K562 (cell line): ENCODE data around the gene SUMF1. TPM values are rescaled to one million over a fixed set of nuclear protein-coding genes. Genes with fewer than 3 reads are reported as not detected.

ENCODE experiments used
- CHD4 ChIP-seq: fragments of 200-600 bp; sonication (generic); IDR thresholded peaks from 3 replicates; pipeline ENCODE4 v1.6.1; 2012; ENCODE audit warnings: low read depth, mild to moderate bottlenecking, mixed read lengths, low read length, inconsistent platforms; ENCODE audit not compliant: insufficient read depth, insufficient replicate concordance, poor library complexity, severe bottlenecking
- JUND ChIP-seq, 2 experiments: IDR thresholded peaks; 2 replicates in 1 of 2; 3 replicates in 1 of 2; pipeline ENCODE4 v1.6.1; 2011; ENCODE audit warnings: borderline replicate concordance in 2 of 2, low read depth in 2 of 2, low read length in 2 of 2, improper control_type of control experiment in 1 of 2, missing biosample characterization in 1 of 2, missing genetic modification characterization in 1 of 2, missing genetic modification reagents in 1 of 2
- KLF6 ChIP-seq: fragments of 250-450 bp; sonication (Bioruptor Pico); IDR thresholded peaks from 2 replicates; pipeline ENCODE4 v1.4.0; 2020; ENCODE audit warnings: mild to moderate bottlenecking, moderate library complexity, borderline replicate concordance
- RFX7 ChIP-seq: fragments of 250-450 bp; sonication (Bioruptor Pico); IDR thresholded peaks from 2 replicates; pipeline ENCODE4 v1.5.1; 2021; ENCODE audit warnings: mild to moderate bottlenecking
- SIN3B ChIP-seq: fragments of 450-650 bp; IDR thresholded peaks from 2 replicates; pipeline ENCODE4 v1.6.1; 2017; ENCODE audit warnings: low read depth, mild to moderate bottlenecking, moderate library complexity
- TEAD4 ChIP-seq, 2 experiments: sonication (generic) in 1 of 2; formaldehyde crosslinking in 1 of 2; IDR thresholded peaks; 2 replicates each; pipeline versions ENCODE4 v1.6.1 to v1.8.0; 2012 to 2022; ENCODE audit warnings: borderline replicate concordance in 1 of 2, inconsistent platforms in 1 of 2, low read length in 1 of 2, mild to moderate bottlenecking in 1 of 2, missing genetic modification reagents in 1 of 2
- ZNF184 ChIP-seq: sonication (generic); formaldehyde crosslinking; IDR thresholded peaks from 2 replicates; pipeline ENCODE4 v1.5.0; 2020; ENCODE audit warnings: missing genetic modification reagents
- ZNF766 ChIP-seq: fragments of 200-800 bp; sonication (Bioruptor generic); conservative IDR thresholded peaks from 2 replicates; pipeline ENCODE4 v1.6.1; 2016; ENCODE audit warnings: missing genetic modification characterization, missing compliant biosample characterization
- polyA plus RNA-seq, 8 experiments: library from polyadenylated mRNA; depleted of rRNA in 4 of 8; stranded (reverse) in 5 of 8; unstranded in 3 of 8; fragments of >200 nt; fragmentation: Nextera tagmentation in 2 of 8; fragmentation: Illumina TruSeq in 1 of 8; extraction: Ambion mirVana in 2 of 8; extraction: Trizol in 1 of 8; gene quantifications; 2 replicates each; pipeline versions ENCODE4 v1.2.1 to v1.2.3, GENCODE V29; 2011 to 2014; ENCODE audit warnings: inconsistent platforms in 1 of 8, missing spikeins in 1 of 8
- total RNA-seq, 7 experiments: library from RNA; depleted of rRNA in 6 of 7; stranded (reverse); fragments of >200 nt in 6 of 7; fragmentation: Illumina TruSeq in 2 of 7; extraction: Trizol in 2 of 7; gene quantifications; 2 replicates each; pipeline versions ENCODE4 v1.2.1 to v1.2.3, GENCODE V29; 2011 to 2021; ENCODE audit warnings: low replicate concordance in 1 of 7
- TF ChIP-seq, protein P1 (sequence below): fragments of 450-650 bp; IDR thresholded peaks from 2 replicates; pipeline ENCODE4 v1.7.1; 2018; ENCODE audit warnings: mild to moderate bottlenecking, low read depth; ENCODE audit not compliant: partially characterized antibody
- TF ChIP-seq, protein P2 (sequence below): fragments of 450-650 bp; IDR thresholded peaks from 2 replicates; pipeline ENCODE4 v1.7.0; 2016; ENCODE audit warnings: borderline replicate concordance
- TF ChIP-seq, protein P3 (sequence below): fragments of 450-650 bp; IDR thresholded peaks from 2 replicates; pipeline ENCODE4 v1.6.1; 2017; ENCODE audit warnings: antibody characterized with exemption, mild to moderate bottlenecking
- TF ChIP-seq, protein P4 (sequence below): fragments of 450-650 bp; IDR thresholded peaks from 2 replicates; pipeline ENCODE4 v1.6.1; 2016; ENCODE audit warnings: mild to moderate bottlenecking

Gene SUMF1
- total and polyA plus RNA-seq, 9 of the 15 experiments (the other 6 are each of a cell fraction or from before 2014, with no cell fraction given) = 1.3 to 7.4 (median 4.2) TPM

DNA sequence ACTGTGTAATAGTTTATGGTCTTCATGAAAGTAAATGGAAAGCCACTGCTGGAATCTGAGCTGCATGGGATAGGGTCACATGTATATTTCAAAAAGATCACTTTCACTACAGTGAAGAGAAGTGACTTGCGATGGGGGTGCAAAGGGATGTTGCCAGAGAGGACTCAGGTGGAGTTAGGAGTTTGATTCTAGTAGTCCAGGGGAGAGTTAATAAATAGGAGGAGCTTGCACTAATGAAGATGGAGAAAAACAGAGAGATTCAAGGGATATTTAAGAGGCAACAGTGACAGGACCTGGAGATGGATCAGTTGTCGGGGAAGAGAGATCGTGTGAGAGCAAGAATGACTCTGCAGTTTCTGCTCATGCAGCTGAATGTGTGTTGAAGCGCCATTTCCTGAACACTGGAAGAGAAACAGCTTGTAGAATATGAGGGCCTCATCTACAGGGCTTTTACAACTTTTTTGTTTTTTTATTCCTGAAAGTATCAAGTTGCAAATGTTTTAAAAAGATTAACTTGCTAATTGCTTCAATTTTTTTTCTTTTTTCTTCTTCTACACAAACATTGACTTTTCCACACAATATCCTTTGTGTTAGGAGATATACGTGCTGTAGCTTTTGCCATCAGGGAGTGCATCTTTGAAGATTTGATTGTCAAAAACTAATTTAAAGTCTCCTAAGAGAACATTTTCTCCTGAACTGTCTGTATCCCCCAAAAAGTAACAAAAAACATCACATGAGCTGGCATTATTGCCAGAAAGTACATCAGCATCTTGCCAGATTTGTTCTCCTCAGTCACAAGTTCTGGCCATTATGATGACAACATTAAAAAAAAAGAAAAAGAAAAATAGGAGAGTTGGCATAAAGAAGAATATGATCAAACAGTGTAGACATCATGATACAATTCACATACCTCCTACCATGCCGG, 126.4 kb downstream of the SUMF1 start (continued):
- TF ChIP-seq, protein P1, sequence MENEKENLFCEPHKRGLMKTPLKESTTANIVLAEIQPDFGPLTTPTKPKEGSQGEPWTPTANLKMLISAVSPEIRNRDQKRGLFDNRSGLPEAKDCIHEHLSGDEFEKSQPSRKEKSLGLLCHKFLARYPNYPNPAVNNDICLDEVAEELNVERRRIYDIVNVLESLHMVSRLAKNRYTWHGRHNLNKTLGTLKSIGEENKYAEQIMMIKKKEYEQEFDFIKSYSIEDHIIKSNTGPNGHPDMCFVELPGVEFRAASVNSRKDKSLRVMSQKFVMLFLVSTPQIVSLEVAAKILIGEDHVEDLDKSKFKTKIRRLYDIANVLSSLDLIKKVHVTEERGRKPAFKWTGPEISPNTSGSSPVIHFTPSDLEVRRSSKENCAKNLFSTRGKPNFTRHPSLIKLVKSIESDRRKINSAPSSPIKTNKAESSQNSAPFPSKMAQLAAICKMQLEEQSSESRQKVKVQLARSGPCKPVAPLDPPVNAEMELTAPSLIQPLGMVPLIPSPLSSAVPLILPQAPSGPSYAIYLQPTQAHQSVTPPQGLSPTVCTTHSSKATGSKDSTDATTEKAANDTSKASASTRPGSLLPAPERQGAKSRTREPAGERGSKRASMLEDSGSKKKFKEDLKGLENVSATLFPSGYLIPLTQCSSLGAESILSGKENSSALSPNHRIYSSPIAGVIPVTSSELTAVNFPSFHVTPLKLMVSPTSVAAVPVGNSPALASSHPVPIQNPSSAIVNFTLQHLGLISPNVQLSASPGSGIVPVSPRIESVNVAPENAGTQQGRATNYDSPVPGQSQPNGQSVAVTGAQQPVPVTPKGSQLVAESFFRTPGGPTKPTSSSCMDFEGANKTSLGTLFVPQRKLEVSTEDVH = no peak
- TF ChIP-seq SIN3B = no peak
- TF ChIP-seq, protein P2, sequence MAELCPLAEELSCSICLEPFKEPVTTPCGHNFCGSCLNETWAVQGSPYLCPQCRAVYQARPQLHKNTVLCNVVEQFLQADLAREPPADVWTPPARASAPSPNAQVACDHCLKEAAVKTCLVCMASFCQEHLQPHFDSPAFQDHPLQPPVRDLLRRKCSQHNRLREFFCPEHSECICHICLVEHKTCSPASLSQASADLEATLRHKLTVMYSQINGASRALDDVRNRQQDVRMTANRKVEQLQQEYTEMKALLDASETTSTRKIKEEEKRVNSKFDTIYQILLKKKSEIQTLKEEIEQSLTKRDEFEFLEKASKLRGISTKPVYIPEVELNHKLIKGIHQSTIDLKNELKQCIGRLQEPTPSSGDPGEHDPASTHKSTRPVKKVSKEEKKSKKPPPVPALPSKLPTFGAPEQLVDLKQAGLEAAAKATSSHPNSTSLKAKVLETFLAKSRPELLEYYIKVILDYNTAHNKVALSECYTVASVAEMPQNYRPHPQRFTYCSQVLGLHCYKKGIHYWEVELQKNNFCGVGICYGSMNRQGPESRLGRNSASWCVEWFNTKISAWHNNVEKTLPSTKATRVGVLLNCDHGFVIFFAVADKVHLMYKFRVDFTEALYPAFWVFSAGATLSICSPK = no peak
- no peak for TF ChIP-seq CHD4
- no peak for TF ChIP-seq ZNF184 (CRISPR knock-in tag)
- peak; percentile 32; the same call in 1 of the 2 replicates for TF ChIP-seq TEAD4 (IDR thresholded peaks at IDR 0.05; ENCODE audit: low read length)
- no peak for TF ChIP-seq TEAD4 (CRISPR knock-in tag; IDR thresholded peaks at IDR 0.05; ENCODE audit: borderline replicate concordance)
- no peak for TF ChIP-seq ZNF766
- TF ChIP-seq RFX7 (CRISPR knock-in tag) = no peak
- TF ChIP-seq KLF6 (CRISPR knock-in tag) = no peak
- TF ChIP-seq, protein P3, sequence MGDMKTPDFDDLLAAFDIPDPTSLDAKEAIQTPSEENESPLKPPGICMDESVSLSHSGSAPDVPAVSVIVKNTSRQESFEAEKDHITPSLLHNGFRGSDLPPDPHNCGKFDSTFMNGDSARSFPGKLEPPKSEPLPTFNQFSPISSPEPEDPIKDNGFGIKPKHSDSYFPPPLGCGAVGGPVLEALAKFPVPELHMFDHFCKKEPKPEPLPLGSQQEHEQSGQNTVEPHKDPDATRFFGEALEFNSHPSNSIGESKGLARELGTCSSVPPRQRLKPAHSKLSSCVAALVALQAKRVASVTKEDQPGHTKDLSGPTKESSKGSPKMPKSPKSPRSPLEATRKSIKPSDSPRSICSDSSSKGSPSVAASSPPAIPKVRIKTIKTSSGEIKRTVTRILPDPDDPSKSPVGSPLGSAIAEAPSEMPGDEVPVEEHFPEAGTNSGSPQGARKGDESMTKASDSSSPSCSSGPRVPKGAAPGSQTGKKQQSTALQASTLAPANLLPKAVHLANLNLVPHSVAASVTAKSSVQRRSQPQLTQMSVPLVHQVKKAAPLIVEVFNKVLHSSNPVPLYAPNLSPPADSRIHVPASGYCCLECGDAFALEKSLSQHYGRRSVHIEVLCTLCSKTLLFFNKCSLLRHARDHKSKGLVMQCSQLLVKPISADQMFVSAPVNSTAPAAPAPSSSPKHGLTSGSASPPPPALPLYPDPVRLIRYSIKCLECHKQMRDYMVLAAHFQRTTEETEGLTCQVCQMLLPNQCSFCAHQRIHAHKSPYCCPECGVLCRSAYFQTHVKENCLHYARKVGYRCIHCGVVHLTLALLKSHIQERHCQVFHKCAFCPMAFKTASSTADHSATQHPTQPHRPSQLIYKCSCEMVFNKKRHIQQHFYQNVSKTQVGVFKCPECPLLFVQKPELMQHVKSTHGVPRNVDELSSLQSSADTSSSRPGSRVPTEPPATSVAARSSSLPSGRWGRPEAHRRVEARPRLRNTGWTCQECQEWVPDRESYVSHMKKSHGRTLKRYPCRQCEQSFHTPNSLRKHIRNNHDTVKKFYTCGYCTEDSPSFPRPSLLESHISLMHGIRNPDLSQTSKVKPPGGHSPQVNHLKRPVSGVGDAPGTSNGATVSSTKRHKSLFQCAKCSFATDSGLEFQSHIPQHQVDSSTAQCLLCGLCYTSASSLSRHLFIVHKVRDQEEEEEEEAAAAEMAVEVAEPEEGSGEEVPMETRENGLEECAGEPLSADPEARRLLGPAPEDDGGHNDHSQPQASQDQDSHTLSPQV = peak; percentile 93
- TF ChIP-seq JUND (IDR thresholded peaks at IDR 0.05; ENCODE audit: borderline replicate concordance, low read depth, low read length) = peak; percentile 55; the same call in 1 of the 2 replicates
- peak; percentile 29; the same call in 1 of the 3 replicates for TF ChIP-seq JUND (tag; IDR thresholded peaks at IDR 0.05; ENCODE audit: borderline replicate concordance, low read depth, low read length)
- TF ChIP-seq, protein P4, sequence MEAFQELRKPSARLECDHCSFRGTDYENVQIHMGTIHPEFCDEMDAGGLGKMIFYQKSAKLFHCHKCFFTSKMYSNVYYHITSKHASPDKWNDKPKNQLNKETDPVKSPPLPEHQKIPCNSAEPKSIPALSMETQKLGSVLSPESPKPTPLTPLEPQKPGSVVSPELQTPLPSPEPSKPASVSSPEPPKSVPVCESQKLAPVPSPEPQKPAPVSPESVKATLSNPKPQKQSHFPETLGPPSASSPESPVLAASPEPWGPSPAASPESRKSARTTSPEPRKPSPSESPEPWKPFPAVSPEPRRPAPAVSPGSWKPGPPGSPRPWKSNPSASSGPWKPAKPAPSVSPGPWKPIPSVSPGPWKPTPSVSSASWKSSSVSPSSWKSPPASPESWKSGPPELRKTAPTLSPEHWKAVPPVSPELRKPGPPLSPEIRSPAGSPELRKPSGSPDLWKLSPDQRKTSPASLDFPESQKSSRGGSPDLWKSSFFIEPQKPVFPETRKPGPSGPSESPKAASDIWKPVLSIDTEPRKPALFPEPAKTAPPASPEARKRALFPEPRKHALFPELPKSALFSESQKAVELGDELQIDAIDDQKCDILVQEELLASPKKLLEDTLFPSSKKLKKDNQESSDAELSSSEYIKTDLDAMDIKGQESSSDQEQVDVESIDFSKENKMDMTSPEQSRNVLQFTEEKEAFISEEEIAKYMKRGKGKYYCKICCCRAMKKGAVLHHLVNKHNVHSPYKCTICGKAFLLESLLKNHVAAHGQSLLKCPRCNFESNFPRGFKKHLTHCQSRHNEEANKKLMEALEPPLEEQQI = no peak
